Neural cell (in vitro differentiated cells): ENCODE results near the gene MAG.
A peak's percentile ranks its signal among the peaks of the same experiment; 100 is the strongest.

Source experiments
- EP300 ChIP-seq: fragments of 450-650 bp; conservative IDR thresholded peaks from 2 replicates; pipeline ENCODE4 v1.6.1; 2014; ENCODE audit warnings: antibody characterized with exemption, mild to moderate bottlenecking, moderate library complexity; ENCODE audit not compliant: poor library complexity, severe bottlenecking
- POLR2AphosphoS5 ChIP-seq: IDR thresholded peaks from 2 replicates; pipeline ENCODE4 v1.6.1; 2012
- TF ChIP-seq, protein P1 (sequence below): fragments of 450-650 bp; IDR thresholded peaks from 2 replicates; pipeline ENCODE4 v1.5.1; 2014; ENCODE audit warnings: antibody characterized with exemption, mild to moderate bottlenecking, moderate library complexity; ENCODE audit not compliant: poor library complexity, severe bottlenecking

DNA sequence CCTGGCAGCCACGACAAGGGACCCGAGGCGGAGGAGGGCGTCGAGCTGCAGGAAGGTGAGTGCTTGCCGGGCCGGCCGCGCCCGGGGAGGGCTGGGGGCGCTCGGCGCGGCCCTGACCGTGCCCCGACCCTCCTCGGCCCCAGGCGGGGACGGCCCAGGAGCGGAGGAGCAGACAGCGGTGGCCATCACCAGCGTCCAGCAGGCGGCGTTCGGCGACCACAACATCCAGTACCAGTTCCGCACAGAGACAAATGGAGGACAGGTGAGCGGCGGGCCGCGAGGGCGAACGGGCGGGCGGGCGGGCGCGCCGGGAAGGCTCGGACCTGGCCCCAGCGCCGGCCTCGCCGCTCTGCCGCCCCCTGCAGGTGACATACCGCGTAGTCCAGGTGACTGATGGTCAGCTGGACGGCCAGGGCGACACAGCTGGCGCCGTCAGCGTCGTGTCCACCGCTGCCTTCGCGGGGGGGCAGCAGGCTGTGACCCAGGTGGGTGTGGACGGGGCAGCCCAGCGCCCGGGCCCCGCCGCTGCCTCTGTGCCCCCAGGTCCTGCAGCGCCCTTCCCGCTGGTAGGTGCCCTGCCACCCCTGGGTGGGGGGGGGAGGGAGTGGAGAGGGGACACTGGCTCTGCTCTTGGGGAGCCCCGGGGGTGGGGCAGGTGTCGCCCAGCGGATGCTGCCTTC, 22.4 kb upstream of the MAG start:
- TF ChIP-seq POLR2AphosphoS5 (peak; percentile 32), EP300 (no peak)
- TF ChIP-seq, protein P1, sequence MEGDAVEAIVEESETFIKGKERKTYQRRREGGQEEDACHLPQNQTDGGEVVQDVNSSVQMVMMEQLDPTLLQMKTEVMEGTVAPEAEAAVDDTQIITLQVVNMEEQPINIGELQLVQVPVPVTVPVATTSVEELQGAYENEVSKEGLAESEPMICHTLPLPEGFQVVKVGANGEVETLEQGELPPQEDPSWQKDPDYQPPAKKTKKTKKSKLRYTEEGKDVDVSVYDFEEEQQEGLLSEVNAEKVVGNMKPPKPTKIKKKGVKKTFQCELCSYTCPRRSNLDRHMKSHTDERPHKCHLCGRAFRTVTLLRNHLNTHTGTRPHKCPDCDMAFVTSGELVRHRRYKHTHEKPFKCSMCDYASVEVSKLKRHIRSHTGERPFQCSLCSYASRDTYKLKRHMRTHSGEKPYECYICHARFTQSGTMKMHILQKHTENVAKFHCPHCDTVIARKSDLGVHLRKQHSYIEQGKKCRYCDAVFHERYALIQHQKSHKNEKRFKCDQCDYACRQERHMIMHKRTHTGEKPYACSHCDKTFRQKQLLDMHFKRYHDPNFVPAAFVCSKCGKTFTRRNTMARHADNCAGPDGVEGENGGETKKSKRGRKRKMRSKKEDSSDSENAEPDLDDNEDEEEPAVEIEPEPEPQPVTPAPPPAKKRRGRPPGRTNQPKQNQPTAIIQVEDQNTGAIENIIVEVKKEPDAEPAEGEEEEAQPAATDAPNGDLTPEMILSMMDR = peak; percentile 69
